Fibroblast of lung (primary cell): ENCODE measurements around the gene BYSL.

ENCODE experiments used
- EZH2 ChIP-seq: IDR thresholded peaks from 2 replicates; pipeline ENCODE4 v1.5.1; 2012; ENCODE audit warnings: low read length, control low read depth, mild to moderate bottlenecking; ENCODE audit errors: missing control alignments
- TF ChIP-seq, protein P1 (sequence below), 2 donors: IDR thresholded peaks in 1 of 2; conservative IDR thresholded peaks in 1 of 2; 1 replicate in 1 of 2; 2 replicates in 1 of 2; pipeline ENCODE4 v1.5.1; 2011 to 2012; ENCODE audit warnings: low read length in 2 of 2, control low read depth in 1 of 2, inconsistent platforms in 1 of 2, low read depth in 1 of 2, mild to moderate bottlenecking in 1 of 2

GRCh38 chr6:41929924-41930323, 8.6 kb downstream of the BYSL start:
- TF ChIP-seq, protein P1, sequence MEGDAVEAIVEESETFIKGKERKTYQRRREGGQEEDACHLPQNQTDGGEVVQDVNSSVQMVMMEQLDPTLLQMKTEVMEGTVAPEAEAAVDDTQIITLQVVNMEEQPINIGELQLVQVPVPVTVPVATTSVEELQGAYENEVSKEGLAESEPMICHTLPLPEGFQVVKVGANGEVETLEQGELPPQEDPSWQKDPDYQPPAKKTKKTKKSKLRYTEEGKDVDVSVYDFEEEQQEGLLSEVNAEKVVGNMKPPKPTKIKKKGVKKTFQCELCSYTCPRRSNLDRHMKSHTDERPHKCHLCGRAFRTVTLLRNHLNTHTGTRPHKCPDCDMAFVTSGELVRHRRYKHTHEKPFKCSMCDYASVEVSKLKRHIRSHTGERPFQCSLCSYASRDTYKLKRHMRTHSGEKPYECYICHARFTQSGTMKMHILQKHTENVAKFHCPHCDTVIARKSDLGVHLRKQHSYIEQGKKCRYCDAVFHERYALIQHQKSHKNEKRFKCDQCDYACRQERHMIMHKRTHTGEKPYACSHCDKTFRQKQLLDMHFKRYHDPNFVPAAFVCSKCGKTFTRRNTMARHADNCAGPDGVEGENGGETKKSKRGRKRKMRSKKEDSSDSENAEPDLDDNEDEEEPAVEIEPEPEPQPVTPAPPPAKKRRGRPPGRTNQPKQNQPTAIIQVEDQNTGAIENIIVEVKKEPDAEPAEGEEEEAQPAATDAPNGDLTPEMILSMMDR (conservative IDR thresholded peaks at IDR 0.05 in 1 of 2, IDR thresholded peaks at IDR 0.05 in 1 of 2; ENCODE audit: low read depth in 1 of 2, low read length in 2 of 2) = no peak
- no peak for TF ChIP-seq EZH2
